H1 (cell line): ENCODE results near the gene TRAF3. TPM values are rescaled to one million over a fixed set of nuclear protein-coding genes. Genes with fewer than 3 reads are reported as not detected.

Source experiments
- ASH2L ChIP-seq: fragments of 200-600, 300-600 bp; sonication (generic); IDR thresholded peaks from one replicate; pipeline ENCODE4 v1.7.1; 2017; ENCODE audit warnings: low read length
- CHD1 ChIP-seq: IDR thresholded peaks from 2 replicates; pipeline ENCODE4 v1.6.1; 2012; ENCODE audit warnings: low read depth, low read length, improper control_type of control experiment
- CHD7 ChIP-seq: fragments of 300-600 bp; sonication (generic); IDR thresholded peaks from 2 replicates; pipeline ENCODE4 v1.7.1; 2012; ENCODE audit warnings: low read length, moderate library complexity, mild to moderate bottlenecking, inconsistent platforms; ENCODE audit not compliant: insufficient replicate concordance
- EP300 ChIP-seq, 2 experiments: IDR thresholded peaks; 1 replicate in 1 of 2; 2 replicates in 1 of 2; pipeline ENCODE4 v1.6.1; 2011 to 2012; ENCODE audit warnings: low read depth in 2 of 2, low read length in 2 of 2, mild to moderate bottlenecking in 2 of 2, borderline replicate concordance in 1 of 2, inconsistent platforms in 1 of 2, moderate library complexity in 1 of 2
- GABPA ChIP-seq: IDR thresholded peaks from 2 replicates; pipeline ENCODE4 v1.6.1; 2011; ENCODE audit warnings: mild to moderate bottlenecking, low read length, moderate library complexity, borderline replicate concordance; ENCODE audit not compliant: insufficient read depth
- JUN ChIP-seq: IDR thresholded peaks from 2 replicates; pipeline ENCODE4 v1.6.1; 2011; ENCODE audit warnings: low read depth, mild to moderate bottlenecking, improper control_type of control experiment, low read length
- MAFK ChIP-seq: IDR thresholded peaks from 2 replicates; pipeline ENCODE4 v1.6.1; 2012; ENCODE audit warnings: low read depth, mild to moderate bottlenecking, improper control_type of control experiment, low read length
- POU5F1 ChIP-seq: IDR thresholded peaks from 2 replicates; pipeline ENCODE4 v1.6.1; 2011; ENCODE audit warnings: low read depth, mild to moderate bottlenecking, low read length, moderate library complexity
- ZNF274 ChIP-seq: IDR thresholded peaks from 2 replicates; pipeline ENCODE4 v1.7.0; 2012; ENCODE audit warnings: low read length, borderline replicate concordance; ENCODE audit errors: extremely low read depth
- polyA plus RNA-seq, 7 experiments: library from polyadenylated mRNA; depleted of rRNA in 3 of 7; stranded (reverse) in 5 of 7; unstranded in 2 of 7; fragments of >200 nt in 5 of 7; fragments of 200-250 nt in 2 of 7; gene quantifications; 1 replicate in 5 of 7; 2 replicates in 1 of 7; 4 replicates in 1 of 7; pipeline versions ENCODE4 v1.2.1 to v1.2.3, GENCODE V29; 2011 to 2013; ENCODE audit warnings: missing spikeins in 2 of 7, mixed read lengths in 2 of 7
- total RNA-seq: library from RNA; stranded (reverse); fragmentation: NEBNext Ultra II Directional; extraction: Animal tissue kit (Norgen Biotek cat#: 25700); gene quantifications from 2 replicates; pipeline ENCODE4 v1.2.1, GENCODE V29; 2021
- TF ChIP-seq, protein P1 (sequence below): IDR thresholded peaks from 2 replicates; pipeline ENCODE4 v1.6.1; 2011; ENCODE audit warnings: low read length, improper control_type of control experiment

The TRAF3 gene
- total and polyA plus RNA-seq, 2 of the 8 experiments (the other 6 are each of a cell fraction or from before 2014, with no cell fraction given), result 5.8 to 12.1 TPM

DNA sequence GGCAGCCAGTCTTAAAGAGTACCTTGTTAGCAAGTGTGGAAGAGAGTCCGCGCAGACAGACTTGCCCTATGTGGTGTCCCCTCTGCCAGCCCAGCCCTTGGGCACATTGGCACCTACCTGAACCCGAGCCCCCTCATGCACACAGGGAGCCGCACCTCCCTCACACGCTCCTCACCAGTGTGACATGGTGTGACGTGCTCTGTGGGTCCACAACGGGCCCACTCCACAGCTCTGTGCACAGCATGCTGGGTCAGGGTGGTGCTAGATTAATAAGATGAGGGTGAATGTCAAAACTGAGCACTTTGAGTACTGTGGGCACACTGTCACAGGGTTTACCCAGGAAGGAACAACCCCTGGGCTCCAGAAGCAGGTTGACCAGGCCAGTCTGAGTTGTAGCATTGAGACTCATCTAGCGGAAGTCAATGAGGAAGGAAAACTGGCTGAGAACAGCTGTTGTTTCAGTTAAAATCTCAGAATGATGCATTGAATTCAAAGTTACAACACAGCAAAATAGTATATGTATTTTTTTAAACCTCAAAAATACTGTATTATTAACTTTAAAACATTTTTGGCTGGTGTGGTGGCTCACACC is 91.8 kb downstream of the TRAF3 start (continued):
- no peak for TF ChIP-seq CHD7
- TF ChIP-seq ASH2L, result no peak
- no peak for TF ChIP-seq CHD1
- no peak for TF ChIP-seq MAFK
- no peak for TF ChIP-seq ZNF274
- no peak for TF ChIP-seq JUN
- TF ChIP-seq GABPA, result no peak
- no peak for TF ChIP-seq EP300 (IDR thresholded peaks at IDR 0.05; ENCODE audit: borderline replicate concordance in 1 of 2, low read depth in 2 of 2, low read length in 2 of 2)
- TF ChIP-seq POU5F1, result no peak
- TF ChIP-seq, protein P1, sequence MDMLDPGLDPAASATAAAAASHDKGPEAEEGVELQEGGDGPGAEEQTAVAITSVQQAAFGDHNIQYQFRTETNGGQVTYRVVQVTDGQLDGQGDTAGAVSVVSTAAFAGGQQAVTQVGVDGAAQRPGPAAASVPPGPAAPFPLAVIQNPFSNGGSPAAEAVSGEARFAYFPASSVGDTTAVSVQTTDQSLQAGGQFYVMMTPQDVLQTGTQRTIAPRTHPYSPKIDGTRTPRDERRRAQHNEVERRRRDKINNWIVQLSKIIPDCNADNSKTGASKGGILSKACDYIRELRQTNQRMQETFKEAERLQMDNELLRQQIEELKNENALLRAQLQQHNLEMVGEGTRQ, result no peak
